OCI-LY7 (cell line): ENCODE results near the gene DCDC2C.

Experiments
- EZH2phosphoT487 ChIP-seq: fragments of 200-600 bp; sonication (generic); IDR thresholded peaks from 2 replicates; pipeline ENCODE4 v1.6.1; 2018; ENCODE audit warnings: low read depth, borderline replicate concordance, mild to moderate bottlenecking, mixed run types, antibody characterized with exemption, low read length, moderate library complexity, mixed read lengths
- TF ChIP-seq, protein P1 (sequence below): fragments of 200-600 bp; sonication (generic); conservative IDR thresholded peaks from 2 replicates; pipeline ENCODE4 v1.5.1; 2014; ENCODE audit warnings: mild to moderate bottlenecking, antibody characterized with exemption, low read length, moderate library complexity, mixed read lengths

GRCh38 chr2:3770724-3771415 lies 67.5 kb downstream of the DCDC2C start:
- TF ChIP-seq, protein P1, sequence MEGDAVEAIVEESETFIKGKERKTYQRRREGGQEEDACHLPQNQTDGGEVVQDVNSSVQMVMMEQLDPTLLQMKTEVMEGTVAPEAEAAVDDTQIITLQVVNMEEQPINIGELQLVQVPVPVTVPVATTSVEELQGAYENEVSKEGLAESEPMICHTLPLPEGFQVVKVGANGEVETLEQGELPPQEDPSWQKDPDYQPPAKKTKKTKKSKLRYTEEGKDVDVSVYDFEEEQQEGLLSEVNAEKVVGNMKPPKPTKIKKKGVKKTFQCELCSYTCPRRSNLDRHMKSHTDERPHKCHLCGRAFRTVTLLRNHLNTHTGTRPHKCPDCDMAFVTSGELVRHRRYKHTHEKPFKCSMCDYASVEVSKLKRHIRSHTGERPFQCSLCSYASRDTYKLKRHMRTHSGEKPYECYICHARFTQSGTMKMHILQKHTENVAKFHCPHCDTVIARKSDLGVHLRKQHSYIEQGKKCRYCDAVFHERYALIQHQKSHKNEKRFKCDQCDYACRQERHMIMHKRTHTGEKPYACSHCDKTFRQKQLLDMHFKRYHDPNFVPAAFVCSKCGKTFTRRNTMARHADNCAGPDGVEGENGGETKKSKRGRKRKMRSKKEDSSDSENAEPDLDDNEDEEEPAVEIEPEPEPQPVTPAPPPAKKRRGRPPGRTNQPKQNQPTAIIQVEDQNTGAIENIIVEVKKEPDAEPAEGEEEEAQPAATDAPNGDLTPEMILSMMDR = no peak
- TF ChIP-seq EZH2phosphoT487 = no peak
